ENCODE data around the gene NETO2.

The NETO2 gene

GRCh38 chr16:47028767-47029377 lies 114.9 kb downstream of the NETO2 start:
- no peak overlapping the region for H3K27ac ChIP-seq (ENCODE audit: low read length)
- no peak overlapping the region for H3K4me3 ChIP-seq (ENCODE audit: low read length)
- no peaks in the 10 kb centered on the region for H3K79me2 ChIP-seq (ENCODE audit: low read length)
- no peaks in the 10 kb centered on the region for H3K27me3 ChIP-seq (ENCODE audit: low read depth, low read length)
- no peaks in the 10 kb centered on the region for H3K4me1 ChIP-seq (ENCODE audit: low read length)
- no peaks in the 10 kb centered on the region for H3K9me3 ChIP-seq (ENCODE audit: insufficient read depth, low read length)
- no peaks in the 10 kb centered on the region for H3K36me3 ChIP-seq (replicated peaks; ENCODE audit: low read depth, low read length)
- no peak overlapping the region for H2AFZ ChIP-seq (ENCODE audit: low read depth, low read length)
- TF ChIP-seq CTCF (IDR thresholded peaks at IDR 0.05; ENCODE audit: low read depth, low read length) (no peak), EZH2phosphoT487 (IDR thresholded peaks at IDR 0.05; ENCODE audit: low read depth) (no peak)
- H3K4me2 ChIP-seq (ENCODE audit: low read length): no peak overlapping the region
- H4K20me1 ChIP-seq (ENCODE audit: insufficient read depth, low read length): no peaks in the 10 kb centered on the region
- no peak overlapping the region for H3K9ac ChIP-seq (ENCODE audit: low read length)

Measured in OCI-LY3 (cell line).